Ovary (tissue), 3 donors: ENCODE data around the gene ADK.

Source experiments
- EP300 ChIP-seq: sonication (generic); formaldehyde crosslinking; IDR thresholded peaks from one replicate; pipeline ENCODE4 v1.6.1; 2017; ENCODE audit warnings: antibody characterized with exemption
- TF ChIP-seq, protein P1 (sequence below), 3 donors: fragments of 450-650 bp in 2 of 3; fragments of 200-600 bp in 1 of 3; IDR thresholded peaks; one replicate each; pipeline versions ENCODE4 v1.5.1 to v1.8.0; 2016 to 2022; ENCODE audit warnings: antibody characterized with exemption in 3 of 3, mild to moderate bottlenecking in 1 of 3
- donor health status: DM: no; HTN: no; CAD: no.

DNA sequence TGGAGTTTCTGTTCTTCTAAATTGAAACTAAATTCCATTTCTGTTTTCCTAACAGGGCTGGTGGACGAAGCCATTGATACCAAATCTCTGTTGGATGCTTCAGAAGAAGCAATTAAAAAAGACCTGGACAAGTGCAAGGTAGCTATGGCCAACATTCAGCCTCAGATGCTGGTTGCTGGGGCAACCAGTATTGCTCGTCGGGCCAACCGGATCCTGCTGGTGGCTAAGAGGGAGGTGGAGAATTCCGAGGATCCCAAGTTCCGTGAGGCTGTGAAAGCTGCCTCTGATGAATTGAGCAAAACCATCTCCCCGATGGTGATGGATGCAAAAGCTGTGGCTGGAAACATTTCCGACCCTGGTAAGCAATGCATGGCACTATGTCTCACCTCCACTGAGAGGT lies 46.0 kb upstream of the ADK start:
- TF ChIP-seq, protein P1, sequence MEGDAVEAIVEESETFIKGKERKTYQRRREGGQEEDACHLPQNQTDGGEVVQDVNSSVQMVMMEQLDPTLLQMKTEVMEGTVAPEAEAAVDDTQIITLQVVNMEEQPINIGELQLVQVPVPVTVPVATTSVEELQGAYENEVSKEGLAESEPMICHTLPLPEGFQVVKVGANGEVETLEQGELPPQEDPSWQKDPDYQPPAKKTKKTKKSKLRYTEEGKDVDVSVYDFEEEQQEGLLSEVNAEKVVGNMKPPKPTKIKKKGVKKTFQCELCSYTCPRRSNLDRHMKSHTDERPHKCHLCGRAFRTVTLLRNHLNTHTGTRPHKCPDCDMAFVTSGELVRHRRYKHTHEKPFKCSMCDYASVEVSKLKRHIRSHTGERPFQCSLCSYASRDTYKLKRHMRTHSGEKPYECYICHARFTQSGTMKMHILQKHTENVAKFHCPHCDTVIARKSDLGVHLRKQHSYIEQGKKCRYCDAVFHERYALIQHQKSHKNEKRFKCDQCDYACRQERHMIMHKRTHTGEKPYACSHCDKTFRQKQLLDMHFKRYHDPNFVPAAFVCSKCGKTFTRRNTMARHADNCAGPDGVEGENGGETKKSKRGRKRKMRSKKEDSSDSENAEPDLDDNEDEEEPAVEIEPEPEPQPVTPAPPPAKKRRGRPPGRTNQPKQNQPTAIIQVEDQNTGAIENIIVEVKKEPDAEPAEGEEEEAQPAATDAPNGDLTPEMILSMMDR (IDR thresholded peaks at IDR 0.05) = no peak
- TF ChIP-seq EP300 = no peak
